ENCODE results near the gene IL16. TPM values are rescaled to one million over a fixed set of nuclear protein-coding genes. Genes with fewer than 3 reads are reported as not detected.
"Not testable (repeated sequence)": the region's sequence is repeated elsewhere in the genome, so short reads cannot be mapped to it uniquely, and the experiment has no call there.

Gene IL16
- total RNA-seq, 1 donor from 2014 or later = 8.5 TPM

DNA sequence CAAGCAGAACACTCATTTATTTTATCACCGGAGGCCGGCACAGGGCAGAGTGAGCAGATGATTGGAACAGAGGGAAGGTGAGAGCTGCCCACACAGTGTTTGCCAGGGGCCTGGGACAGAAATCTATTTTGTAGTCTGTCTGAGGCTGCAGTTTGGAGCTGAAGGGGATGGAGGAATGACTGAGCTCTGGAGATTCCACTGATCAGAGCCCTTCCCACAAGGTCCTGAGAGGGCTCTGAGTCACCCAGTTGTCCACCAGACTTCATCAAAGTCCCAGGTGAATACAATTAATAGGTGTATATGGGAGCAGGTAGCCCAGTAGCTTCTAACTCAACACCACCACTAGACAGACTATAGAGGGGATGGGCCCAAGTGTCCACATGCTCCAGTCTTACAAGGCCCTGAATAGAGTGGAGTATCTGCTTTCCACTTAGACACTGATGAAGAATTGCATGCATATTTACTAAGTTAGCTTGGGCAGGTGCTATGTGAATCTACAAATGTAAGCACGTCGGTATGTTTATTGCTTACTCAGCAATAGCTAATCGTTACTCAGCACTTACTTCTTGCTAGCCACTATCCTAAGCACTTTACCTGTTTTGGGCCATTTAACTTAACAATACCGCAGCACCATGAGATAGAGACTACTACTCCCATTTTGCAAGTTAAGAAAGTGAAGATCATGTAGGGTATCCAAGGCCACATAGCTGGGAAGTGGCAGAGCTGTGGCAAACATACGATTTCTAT lies 130.0 kb downstream of the IL16 start:
- Histone ChIP-seq H3K4me1 (peaks cover 5 to 7% of the 10 kb centered on the region in 2 donors), H3K9me3 (no peaks in the 10 kb centered on the region), H3K36me3 (no peaks in the 10 kb centered on the region), H3K27ac (no peak overlapping the region), H3K4me3 (no peak overlapping the region), H3K27me3 (no peaks in the 10 kb centered on the region)
- intact Hi-C loops (cut with DNase I) = loop anchor here (10.0 kb wide), 1 partner anchor 718 kb away; the partner anchor contains the start of gene MEX3B
- TF ChIP-seq, protein P1, sequence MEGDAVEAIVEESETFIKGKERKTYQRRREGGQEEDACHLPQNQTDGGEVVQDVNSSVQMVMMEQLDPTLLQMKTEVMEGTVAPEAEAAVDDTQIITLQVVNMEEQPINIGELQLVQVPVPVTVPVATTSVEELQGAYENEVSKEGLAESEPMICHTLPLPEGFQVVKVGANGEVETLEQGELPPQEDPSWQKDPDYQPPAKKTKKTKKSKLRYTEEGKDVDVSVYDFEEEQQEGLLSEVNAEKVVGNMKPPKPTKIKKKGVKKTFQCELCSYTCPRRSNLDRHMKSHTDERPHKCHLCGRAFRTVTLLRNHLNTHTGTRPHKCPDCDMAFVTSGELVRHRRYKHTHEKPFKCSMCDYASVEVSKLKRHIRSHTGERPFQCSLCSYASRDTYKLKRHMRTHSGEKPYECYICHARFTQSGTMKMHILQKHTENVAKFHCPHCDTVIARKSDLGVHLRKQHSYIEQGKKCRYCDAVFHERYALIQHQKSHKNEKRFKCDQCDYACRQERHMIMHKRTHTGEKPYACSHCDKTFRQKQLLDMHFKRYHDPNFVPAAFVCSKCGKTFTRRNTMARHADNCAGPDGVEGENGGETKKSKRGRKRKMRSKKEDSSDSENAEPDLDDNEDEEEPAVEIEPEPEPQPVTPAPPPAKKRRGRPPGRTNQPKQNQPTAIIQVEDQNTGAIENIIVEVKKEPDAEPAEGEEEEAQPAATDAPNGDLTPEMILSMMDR (IDR thresholded peaks at IDR 0.05) = no peak
- no peak for DNase-seq (ENCODE audit: low spot score in 2 of 2)

- Histone ChIP-seq H3K27ac (no peak overlapping the region), H3K27me3 (no peaks in the 10 kb centered on the region), H3K4me3 (no peak overlapping the region), H3K36me3 (no peaks in the 10 kb centered on the region), H3K4me1 (peaks cover 5 to 7% of the 10 kb centered on the region in 2 donors), H3K9me3 (no peaks in the 10 kb centered on the region)
- no peak for DNase-seq (ENCODE audit: low spot score in 2 of 2)
- TF ChIP-seq, protein P1 (IDR thresholded peaks at IDR 0.05) = no peak
- intact Hi-C loops (cut with DNase I) = loop anchor here (10.0 kb wide), 1 partner anchor 717 kb away; the partner anchor contains the start of gene MEX3B
These were observed 130.8 kb downstream of the IL16 start for GRCh38 chr15:81327516-81327915.

DNA sequence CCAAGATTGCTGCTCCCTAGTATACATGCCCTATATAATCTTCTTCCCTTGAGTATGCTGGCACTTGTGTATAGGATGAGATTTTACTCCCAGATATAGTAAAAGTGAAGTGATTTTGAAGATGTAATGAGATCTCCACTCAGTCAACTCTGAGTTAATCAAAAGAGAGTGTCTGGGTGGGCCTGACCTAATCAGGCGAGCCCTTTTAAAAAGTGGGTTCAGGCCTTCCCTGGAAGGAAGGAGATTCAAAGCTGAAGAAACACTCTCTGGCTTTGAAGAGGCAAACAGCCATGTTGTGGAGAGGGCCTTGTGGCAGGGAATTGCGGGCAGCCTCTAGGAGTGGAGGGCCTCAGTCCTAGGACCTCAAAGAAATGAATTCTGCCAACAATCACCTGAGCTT lies 132.8 kb downstream of the IL16 start:
- TF ChIP-seq, protein P1 (IDR thresholded peaks at IDR 0.05) = no peak
- no peak overlapping the region for H3K4me3 ChIP-seq
- H3K27me3 ChIP-seq = no peaks in the 10 kb centered on the region
- H3K27ac ChIP-seq = no peak overlapping the region
- intact Hi-C loops (cut with DNase I) = loop anchor here (10.0 kb wide), 1 partner anchor 715 kb away; the partner anchor contains the start of gene MEX3B
- no peak for DNase-seq (ENCODE audit: low spot score in 2 of 2)
- H3K36me3 ChIP-seq = no peaks in the 10 kb centered on the region
- peaks cover 0 to 3% of the 10 kb centered on the region in 2 donors for H3K4me1 ChIP-seq
- no peaks in the 10 kb centered on the region for H3K9me3 ChIP-seq

GRCh38 chr15:81330366-81331090 lies 133.8 kb downstream of the IL16 start:
- H3K27ac ChIP-seq = no peak overlapping the region
- no peaks in the 10 kb centered on the region for H3K27me3 ChIP-seq
- intact Hi-C loops (cut with DNase I) = loop anchor here (10.0 kb wide), 1 partner anchor 846 kb away; no protein-coding TSS in a partner anchor
- DNase-seq (ENCODE audit: low spot score in 2 of 2) = no peak
- no peak overlapping the region for H3K4me3 ChIP-seq
- H3K36me3 ChIP-seq = no peaks in the 10 kb centered on the region
- no peaks in the 10 kb centered on the region for H3K9me3 ChIP-seq
- TF ChIP-seq, protein P1 (IDR thresholded peaks at IDR 0.05) = no peak
- no peaks in the 10 kb centered on the region for H3K4me1 ChIP-seq

DNA sequence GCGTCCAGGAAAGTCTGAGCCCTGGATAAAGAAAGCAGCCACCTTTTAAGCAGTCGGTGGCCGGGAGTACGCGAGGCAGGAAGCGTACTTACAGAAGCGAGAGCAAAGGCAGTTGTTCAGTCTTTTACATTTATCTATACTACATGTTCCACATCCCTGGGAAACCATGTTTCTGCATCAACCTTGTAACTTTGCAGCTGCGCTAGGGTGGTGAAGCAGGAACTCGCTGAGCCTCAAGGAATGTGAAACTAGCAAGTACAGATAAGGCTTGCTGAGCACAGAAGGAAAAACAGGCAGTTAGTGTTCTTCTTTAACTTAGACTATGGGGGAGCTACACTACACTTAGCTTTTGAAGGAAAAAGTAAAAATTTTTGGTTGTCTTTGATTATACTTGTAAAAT lies 134.5 kb downstream of the IL16 start:
- H3K9me3 ChIP-seq; H3K27ac ChIP-seq; H3K4me1 ChIP-seq; DNase-seq (ENCODE audit: low spot score in 2 of 2); H3K4me3 ChIP-seq; H3K27me3 ChIP-seq; H3K36me3 ChIP-seq: not testable (repeated sequence)
- intact Hi-C loops (cut with DNase I) = loop anchor here (10.0 kb wide), 1 partner anchor 846 kb away; no protein-coding TSS in a partner anchor

GRCh38 chr15:81331600-81331999 lies 134.9 kb downstream of the IL16 start:
- Histone ChIP-seq H3K4me3 (no peak overlapping the region), H3K36me3 (no peaks in the 10 kb centered on the region), H3K27me3 (no peaks in the 10 kb centered on the region), H3K27ac (no peak overlapping the region), H3K9me3 (no peaks in the 10 kb centered on the region), H3K4me1 (no peaks in the 10 kb centered on the region)
- TF ChIP-seq, protein P1 (IDR thresholded peaks at IDR 0.05) = no peak
- DNase-seq (ENCODE audit: low spot score in 2 of 2) = no peak
- intact Hi-C loops (cut with DNase I) = loop anchor here (10.0 kb wide), 1 partner anchor 847 kb away; no protein-coding TSS in a partner anchor
